22Rv1 (cell line): Measurements from ENCODE around the gene GSTO1.

Source experiments
- CTCF ChIP-seq: fragments of 450-650 bp; IDR thresholded peaks from 2 replicates; pipeline ENCODE4 v1.5.1; 2017; ENCODE audit warnings: mild to moderate bottlenecking
- ZFX ChIP-seq: fragments of 450-650 bp; IDR thresholded peaks from 2 replicates; pipeline ENCODE4 v1.6.1; 2017; ENCODE audit warnings: antibody characterized with exemption, borderline replicate concordance

GRCh38 chr10:104233817-104234216 is 20.9 kb upstream of the GSTO1 start:
- TF ChIP-seq CTCF (no peak), ZFX (no peak)
